GM19468 (cell line): ENCODE measurements around the gene DPY19L1.
"Not testable (repeated sequence)": the region's sequence is repeated elsewhere in the genome, so short reads cannot be mapped to it uniquely, and the experiment has no call there.

Experiments used
- ATAC-seq: cut with Tn5 transposase; IDR thresholded peaks from one replicate; pipeline ENCODE4 v1.9.1; 2021; ENCODE audit warnings: mild to moderate bottlenecking, moderate library complexity, moderate number of reproducible peaks; ENCODE audit not compliant: unreplicated experiment; ENCODE audit errors: extremely low read depth

The DPY19L1 gene

DNA sequence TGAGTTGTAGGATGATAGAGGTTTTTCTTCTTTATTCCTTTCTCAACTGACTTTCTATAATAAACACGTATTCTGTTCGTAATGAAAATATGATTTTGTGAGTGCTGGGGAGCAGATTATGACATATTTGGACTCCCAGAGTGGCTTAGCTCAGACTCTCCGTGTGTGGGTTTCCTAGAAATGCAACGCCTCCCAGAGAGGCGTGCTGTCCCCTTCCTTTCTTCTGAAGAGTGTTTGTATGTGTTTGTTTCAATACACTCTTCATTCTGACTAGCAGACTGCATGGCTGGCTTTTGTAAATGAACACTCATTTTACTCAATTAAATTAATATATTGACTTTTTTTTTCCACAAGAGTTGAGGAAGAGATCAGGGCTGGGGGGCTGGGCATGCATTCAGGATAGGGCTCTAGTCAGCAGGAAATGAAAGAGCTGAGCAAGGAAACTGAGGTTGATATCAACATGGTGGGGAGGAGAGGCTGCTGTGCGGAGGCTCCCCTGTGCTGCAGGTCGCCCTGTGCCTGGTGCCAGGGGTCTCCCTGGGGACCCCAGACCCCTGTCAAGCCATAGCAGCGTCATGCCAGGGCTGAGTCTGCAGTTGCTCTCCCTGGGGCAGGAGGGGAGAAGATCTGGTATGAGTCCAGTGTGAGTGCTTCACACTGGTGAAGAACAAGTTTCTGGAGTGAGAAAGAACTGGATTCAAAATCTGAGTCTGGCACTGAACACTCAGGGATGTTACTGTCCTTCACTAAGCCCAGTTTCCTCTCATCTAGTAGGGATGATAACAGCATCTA, 158.1 kb downstream of the DPY19L1 start:
- not testable (repeated sequence) for ATAC-seq
